Activated CD4-positive, alpha-beta memory T cell treated with anti-CD3 and anti-CD28 coated beads for 36 hours (primary cell): ENCODE data around the gene SMARCC2. TPM values are rescaled to one million over a fixed set of nuclear protein-coding genes. Genes with fewer than 3 reads are reported as not detected.
A peak's percentile ranks its signal among the peaks of the same experiment; 100 is the strongest.

Experiments
- CTCF ChIA-PET: fragments of 350-600 bp; sonication (Branson Sonifier 250); formaldehyde crosslinking; loops from one replicate; lab custom pipeline; 2021; ENCODE audit warnings: antibody characterized with exemption, inconsistent platforms; lab: Charles Lee
- POLR2A ChIA-PET: fragments of 350-600 bp; sonication (Branson Sonifier 250); formaldehyde crosslinking; loops from one replicate; lab custom pipeline; 2021; ENCODE audit warnings: antibody characterized with exemption; lab: Charles Lee
- DNase-seq: peaks from one replicate; pipeline ENCODE4 v3.0.0-alpha.2; 2020
- H3K27ac Mint-ChIP-seq: one replicate; pipeline ENCODE4 v1.8.0; 2021; ENCODE audit warnings: mixed read lengths
- H3K27me3 Mint-ChIP-seq: one replicate; pipeline ENCODE4 v1.8.0; 2021; ENCODE audit warnings: mixed read lengths
- H3K36me3 Mint-ChIP-seq: one replicate; pipeline ENCODE4 v1.8.0; 2021; ENCODE audit warnings: mixed read lengths
- H3K4me1 Mint-ChIP-seq: one replicate; pipeline ENCODE4 v1.8.0; 2021; ENCODE audit warnings: low read depth, mixed read lengths
- H3K4me3 Mint-ChIP-seq: one replicate; pipeline ENCODE4 v1.8.0; 2021; ENCODE audit warnings: mild to moderate bottlenecking, mixed read lengths
- H3K9me3 Mint-ChIP-seq: one replicate; pipeline ENCODE4 v1.8.0; 2021; ENCODE audit warnings: mixed read lengths
- intact Hi-C: fragments of 100-400 bp; cut with micrococcal nuclease; formaldehyde crosslinking; loops from one replicate; pipeline ENCODE4 v1.15.1; 2023
- total RNA-seq, 2 experiments: library from RNA; stranded (reverse); gene quantifications; one replicate each; pipeline ENCODE4 v1.2.3, GENCODE V29; 2021

SMARCC2 gene
- total RNA-seq, 2 experiments from 2014 or later, result 96.4 to 103 TPM

GRCh38 chr12:56152132-56152755 lies 37.0 kb downstream of the SMARCC2 start, which contains the start of gene MYL6B:
Gene MYL6B (plus strand): TSS chr12:56152587. CDS start chr12:56153919, 1,332 bp downstream.
- H3K9me3 Mint-ChIP-seq, result no peaks in the 10 kb centered on the region
- peak; percentile 97 for DNase-seq
- no peaks in the 10 kb centered on the region for H3K27me3 Mint-ChIP-seq
- intact Hi-C loops, result loop anchor here (1.0 to 2.0 kb wide), 7 partner anchors 8 to 221 kb away; partner anchors contain the start of genes DGKA, PA2G4, SMARCC2 and ZC3H10
- H3K4me3 Mint-ChIP-seq, result peak within 1 kb of the TSS; percentile 78
- POLR2A ChIA-PET, result interaction anchor here (0.8 to 1.5 kb wide), 7 partner anchors 9 to 70 kb away, joined by 3 to 15 read pairs (median 6); partner anchors contain the start of genes ESYT1 and ZC3H10
- H3K27ac Mint-ChIP-seq, result peak within 1 kb of the TSS; percentile 96
- CTCF ChIA-PET, result interaction anchor here (0.7 to 4.6 kb wide), 15 partner anchors 9 to 477 kb away, joined by 3 to 54 read pairs (median 3); partner anchors contain the start of genes ESYT1, ORMDL2, PA2G4 and RNF41
- H3K4me1 Mint-ChIP-seq, result peaks cover 32% of the 10 kb centered on the region
- peaks cover 8% of the 10 kb centered on the region for H3K36me3 Mint-ChIP-seq

- Mint-ChIP-seq H3K27me3 (no peaks in the 10 kb centered on the region), H3K4me1 (peaks cover 30% of the 10 kb centered on the region), H3K9me3 (no peaks in the 10 kb centered on the region), H3K4me3 (peak overlapping the region; percentile 78), H3K36me3 (peaks cover 5% of the 10 kb centered on the region), H3K27ac (peak overlapping the region; percentile 96)
- peak; percentile 83 for DNase-seq
- ChIA-PET POLR2A (interaction anchor here (0.5 to 1.5 kb wide), 9 partner anchors 9 to 71 kb away, joined by 3 to 15 read pairs (median 5); partner anchors contain the start of genes ESYT1 and ZC3H10), CTCF (interaction anchor here (0.7 to 4.6 kb wide), 15 partner anchors 9 to 477 kb away, joined by 3 to 54 read pairs (median 3); partner anchors contain the start of genes ESYT1, ORMDL2, PA2G4 and RNF41)
- intact Hi-C loops, result loop anchor here (1.0 to 2.0 kb wide), 7 partner anchors 9 to 221 kb away; partner anchors contain the start of genes DGKA, PA2G4, SMARCC2 and ZC3H10
Observed at GRCh38 chr12:56151672-56152131, 37.6 kb downstream of the SMARCC2 start.

GRCh38 chr12:56150563-56150962 lies 38.7 kb downstream of the SMARCC2 start:
- intact Hi-C loops, result no loop called here
- no peaks in the 10 kb centered on the region for H3K9me3 Mint-ChIP-seq
- POLR2A ChIA-PET, result interaction anchor here (0.7 to 1.7 kb wide), 3 partner anchors 8 to 234 kb away, joined by 3 to 5 read pairs (median 4); partner anchors contain the start of genes MYL6 and ZC3H10
- CTCF ChIA-PET, result interaction anchor here (1.0 to 4.6 kb wide), 3 partner anchors 24 to 333 kb away, joined by 3 to 54 read pairs (median 4); partner anchors contain the start of genes ESYT1, ORMDL2, SARNP and SMARCC2
- peak overlapping the region; percentile 78 for H3K4me3 Mint-ChIP-seq
- peaks cover 3% of the 10 kb centered on the region for H3K36me3 Mint-ChIP-seq
- peak overlapping the region; percentile 96 for H3K27ac Mint-ChIP-seq
- no peaks in the 10 kb centered on the region for H3K27me3 Mint-ChIP-seq
- H3K4me1 Mint-ChIP-seq, result peaks cover 28% of the 10 kb centered on the region
- no peak for DNase-seq

GRCh38 chr12:56146492-56147460 lies 42.5 kb downstream of the SMARCC2 start:
- POLR2A ChIA-PET, result interaction anchor here (0.6 kb wide), 1 partner anchor 612 kb away, joined by 3 read pairs; no protein-coding TSS in a partner anchor
- no peaks in the 10 kb centered on the region for H3K9me3 Mint-ChIP-seq
- H3K27ac Mint-ChIP-seq, result peak overlapping the region; percentile 29
- intact Hi-C loops, result no loop called here
- DNase-seq, result no peak
- H3K36me3 Mint-ChIP-seq, result peaks cover 33% of the 10 kb centered on the region
- peaks cover 35% of the 10 kb centered on the region for H3K4me1 Mint-ChIP-seq
- no peaks in the 10 kb centered on the region for H3K27me3 Mint-ChIP-seq
- CTCF ChIA-PET, result interaction anchor here (0.8 to 0.9 kb wide), 2 partner anchors 28 to 60 kb away, joined by 3 read pairs; no protein-coding TSS in a partner anchor
- H3K4me3 Mint-ChIP-seq, result no peak overlapping the region

- H3K4me3 Mint-ChIP-seq, result no peak overlapping the region
Observed at GRCh38 chr12:56145217-56145616, 44.1 kb downstream of the SMARCC2 start.

GRCh38 chr12:56143870-56144269 lies 45.4 kb downstream of the SMARCC2 start:
- intact Hi-C loops, result no loop called here
- DNase-seq, result no peak
- POLR2A ChIA-PET, result interaction anchor here (1.0 to 2.1 kb wide), 3 partner anchors 8 to 17 kb away, joined by 3 to 9 read pairs (median 4); partner anchors contain the start of genes MYL6 and MYL6B
- Mint-ChIP-seq H3K27ac (peak overlapping the region; percentile 81), H3K4me1 (peaks cover 30% of the 10 kb centered on the region), H3K9me3 (no peaks in the 10 kb centered on the region), H3K4me3 (no peak overlapping the region), H3K36me3 (peaks cover 50% of the 10 kb centered on the region), H3K27me3 (no peaks in the 10 kb centered on the region)
- CTCF ChIA-PET, result interaction anchor here (1.6 kb wide), 1 partner anchor 46 kb away, joined by 6 read pairs; the partner anchor contains the start of gene SMARCC2

More at GRCh38 chr12:56145217-56145616, 44.1 kb downstream of the SMARCC2 start:
- H3K9me3 Mint-ChIP-seq, result no peaks in the 10 kb centered on the region
- no peaks in the 10 kb centered on the region for H3K27me3 Mint-ChIP-seq
- DNase-seq, result no peak
- H3K4me1 Mint-ChIP-seq, result peaks cover 28% of the 10 kb centered on the region
- ChIA-PET CTCF (no interaction called here), POLR2A (interaction anchor here (1.3 kb wide), 1 partner anchor 15 kb away, joined by 3 read pairs; no protein-coding TSS in a partner anchor)
- intact Hi-C loops, result no loop called here
- H3K27ac Mint-ChIP-seq, result peak overlapping the region; percentile 54
- peaks cover 43% of the 10 kb centered on the region for H3K36me3 Mint-ChIP-seq

GRCh38 chr12:56143217-56143616 lies 46.1 kb downstream of the SMARCC2 start:
- CTCF ChIA-PET, result interaction anchor here (0.9 to 2.3 kb wide), 4 partner anchors 9 to 63 kb away, joined by 3 to 10 read pairs (median 4); partner anchors contain the start of genes MYL6B and SMARCC2
- Mint-ChIP-seq H3K36me3 (peaks cover 57% of the 10 kb centered on the region), H3K4me1 (peaks cover 36% of the 10 kb centered on the region), H3K27me3 (no peaks in the 10 kb centered on the region), H3K27ac (peak overlapping the region; percentile 81), H3K4me3 (no peak overlapping the region), H3K9me3 (no peaks in the 10 kb centered on the region)
- POLR2A ChIA-PET, result interaction anchor here (0.6 to 2.1 kb wide), 5 partner anchors 8 to 18 kb away, joined by 3 to 9 read pairs (median 3); partner anchors contain the start of genes ESYT1, MYL6 and MYL6B
- no peak for DNase-seq
- intact Hi-C loops, result no loop called here

- Mint-ChIP-seq H3K4me1 (peaks cover 46% of the 10 kb centered on the region), H3K27ac (peak overlapping the region; percentile 81), H3K4me3 (no peak overlapping the region), H3K36me3 (peaks cover 66% of the 10 kb centered on the region), H3K27me3 (no peaks in the 10 kb centered on the region), H3K9me3 (no peaks in the 10 kb centered on the region)
- CTCF ChIA-PET, result interaction anchor here (1.0 to 2.3 kb wide), 2 partner anchors 10 to 15 kb away, joined by 3 to 10 read pairs; partner anchors contain the start of gene MYL6B
- POLR2A ChIA-PET, result interaction anchor here (0.6 to 2.1 kb wide), 8 partner anchors 10 to 40 kb away, joined by 3 to 9 read pairs (median 4); partner anchors contain the start of genes ESYT1 and MYL6B
- intact Hi-C loops, result no loop called here
- no peak for DNase-seq
Observed at GRCh38 chr12:56141946-56142784, 47.1 kb downstream of the SMARCC2 start.

- Mint-ChIP-seq H3K36me3 (peaks cover 69% of the 10 kb centered on the region), H3K27ac (peak overlapping the region; percentile 50), H3K4me1 (peaks cover 61% of the 10 kb centered on the region), H3K9me3 (no peaks in the 10 kb centered on the region), H3K4me3 (no peak overlapping the region), H3K27me3 (no peaks in the 10 kb centered on the region)
- ChIA-PET CTCF (interaction anchor here (0.8 to 1.8 kb wide), 6 partner anchors 10 to 84 kb away, joined by 3 to 6 read pairs (median 4); partner anchors contain the start of genes ESYT1, RNF41, SMARCC2 and ZC3H10), POLR2A (interaction anchor here (1.1 kb wide), 1 partner anchor 31 kb away, joined by 3 read pairs; no protein-coding TSS in a partner anchor)
- no peak for DNase-seq
- intact Hi-C loops, result loop anchor here (1.0 kb wide), 1 partner anchor 9 kb away; no protein-coding TSS in a partner anchor
Observed at GRCh38 chr12:56137853-56138571, 51.3 kb downstream of the SMARCC2 start.
